NCI-H2227 (cell line): ENCODE measurements around the gene A2M.
A peak's percentile ranks its signal among the peaks of the same experiment; 100 is the strongest.
"Not testable (repeated sequence)": the region's sequence is repeated elsewhere in the genome, so short reads cannot be mapped to it uniquely, and the experiment has no call there.

ENCODE experiments used
- DNase-seq: peaks from one replicate; lab custom pipeline; 2025; ENCODE audit not compliant: unreplicated experiment; lab: John Stamatoyannopoulos, UW

Gene A2M

DNA sequence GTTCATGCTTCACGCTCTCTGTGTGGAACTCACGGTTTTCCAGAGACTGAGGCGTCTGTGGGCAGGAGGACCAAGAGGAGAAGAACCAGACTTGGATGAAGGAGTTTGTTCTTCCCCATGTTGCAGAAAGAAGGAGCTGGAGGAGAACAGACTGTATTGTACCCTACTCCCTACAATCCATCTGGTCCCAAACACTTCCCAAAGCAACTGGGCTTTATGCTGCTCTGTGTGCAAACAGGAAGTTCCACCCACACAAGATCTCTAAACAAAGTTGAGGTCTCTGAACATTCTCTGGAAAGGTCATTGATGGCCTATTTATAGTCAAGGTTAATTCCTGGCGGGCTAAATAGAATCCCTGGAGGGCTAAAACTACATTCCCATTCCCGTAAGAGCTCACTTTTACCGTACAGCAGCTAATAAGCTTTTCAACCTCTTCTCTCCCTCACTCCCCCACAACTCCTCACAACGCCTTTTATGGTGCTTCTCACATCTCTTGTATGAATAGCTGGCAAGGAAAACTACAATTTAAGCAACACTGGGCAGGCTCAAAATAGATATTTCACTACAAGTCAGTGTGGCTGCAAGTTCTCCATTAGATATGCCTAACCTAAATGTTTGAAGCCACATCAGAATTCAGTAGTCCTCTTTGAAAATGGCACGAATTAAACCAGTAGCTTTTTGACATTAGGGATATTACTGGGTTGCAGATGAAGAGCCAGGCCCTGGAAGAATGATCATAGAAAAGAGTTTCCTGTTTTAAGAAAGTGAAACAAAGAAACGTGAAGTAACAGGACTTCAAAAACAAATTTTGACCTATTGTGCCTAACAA is at the start of gene A2M:
TSS of gene A2M (minus strand) at position 189 of the 829 bp plus-strand sequence. CDS start at position 119, 70 bp downstream.
- no peak for DNase-seq

DNA sequence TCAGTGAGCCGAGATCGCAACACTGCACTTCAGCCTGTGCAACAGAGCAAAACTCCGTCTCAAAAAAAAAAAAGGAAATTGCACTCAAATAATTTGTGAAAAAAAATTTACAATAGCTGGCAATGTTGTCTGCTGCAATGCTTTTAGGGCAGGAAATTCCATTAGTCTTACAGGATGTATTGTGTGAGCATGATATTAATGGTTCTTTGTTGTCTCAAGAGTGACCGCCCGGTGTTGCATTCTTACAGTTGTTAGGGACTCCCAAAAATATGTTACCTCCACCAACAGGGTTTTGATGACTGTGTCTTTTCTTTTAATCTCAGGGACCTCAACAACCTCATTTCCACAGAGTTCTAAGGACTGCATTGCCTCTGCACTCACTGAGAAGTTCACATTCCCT is 47.7 kb upstream of the A2M start:
- DNase-seq: no peak

DNA sequence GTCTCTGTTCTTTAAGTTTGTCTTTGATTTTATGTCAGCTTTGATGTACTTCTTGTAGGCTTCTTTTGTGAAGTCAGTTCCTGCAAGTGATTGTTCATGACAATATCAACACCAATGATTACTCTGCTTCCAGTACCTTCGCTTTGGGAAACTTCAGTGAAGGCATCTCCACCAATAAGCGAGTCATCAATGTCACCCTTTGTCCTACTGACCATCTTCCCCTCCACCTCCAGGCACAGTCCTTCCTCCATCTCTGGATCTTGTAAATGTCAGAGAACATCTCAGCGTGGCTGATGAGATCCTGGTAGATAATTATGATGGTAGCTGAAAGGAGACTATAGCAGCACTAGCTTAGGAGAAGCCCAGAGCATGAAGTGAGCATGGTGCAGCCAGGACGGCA is 40.4 kb upstream of the A2M start:
- DNase-seq: no peak

DNA sequence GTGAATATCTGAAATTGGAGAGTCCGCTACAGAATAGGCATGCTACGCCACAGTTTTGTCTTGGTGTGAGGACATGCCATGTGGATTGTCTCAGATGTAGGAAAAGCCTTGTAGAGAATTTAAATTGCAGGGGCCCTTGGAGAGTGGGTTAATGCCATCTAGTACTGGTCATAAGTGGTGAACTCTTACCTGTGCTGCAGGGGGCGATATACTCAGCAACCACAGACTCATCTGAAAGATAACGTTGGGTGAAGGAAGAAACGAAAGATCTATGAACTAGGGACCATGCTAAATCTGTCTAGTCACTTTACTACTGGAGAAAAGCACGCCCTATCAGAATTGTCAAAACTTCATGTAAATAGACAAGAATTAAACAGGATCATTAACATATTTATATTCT is 33.7 kb upstream of the A2M start:
- no peak for DNase-seq

DNA sequence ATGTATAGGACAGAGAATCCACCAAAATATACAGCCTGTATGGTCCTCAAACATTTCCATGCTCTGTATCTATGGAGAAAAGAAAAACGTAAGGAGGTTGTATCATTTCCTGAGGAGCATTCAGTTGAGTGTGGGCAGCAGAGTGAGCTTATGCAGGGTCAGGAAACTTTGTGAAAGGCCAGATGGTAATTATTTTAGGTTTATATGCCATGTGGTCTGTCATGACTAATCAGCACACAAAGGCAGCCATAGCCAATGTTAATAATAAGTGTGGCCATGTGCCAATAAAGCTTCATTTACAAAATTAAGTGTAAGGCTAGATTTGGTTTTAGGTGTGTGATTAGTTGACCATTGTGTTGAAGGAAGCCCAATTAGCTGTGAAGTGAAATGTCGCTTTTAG is 33.2 kb upstream of the A2M start:
- DNase-seq: no peak

DNA sequence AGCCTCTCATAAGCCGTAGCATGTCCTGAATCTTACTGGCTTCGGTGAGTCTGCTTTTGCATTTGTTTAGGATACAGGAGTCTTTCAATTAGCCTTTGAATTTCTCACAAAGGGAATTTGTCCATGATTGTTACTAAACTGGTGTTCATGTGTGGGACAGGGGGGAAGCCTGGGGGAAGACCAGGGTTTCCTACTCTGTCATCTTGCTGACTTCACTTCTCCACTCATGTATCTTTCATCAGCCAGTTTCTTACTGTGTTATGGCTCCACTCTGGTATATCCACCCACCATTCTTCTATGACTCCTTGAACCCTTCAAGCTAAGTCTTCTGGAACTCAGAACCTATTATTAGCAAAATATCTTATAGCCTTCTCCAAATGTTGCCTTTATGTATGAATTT is 31.7 kb upstream of the A2M start:
- DNase-seq: no peak

DNA sequence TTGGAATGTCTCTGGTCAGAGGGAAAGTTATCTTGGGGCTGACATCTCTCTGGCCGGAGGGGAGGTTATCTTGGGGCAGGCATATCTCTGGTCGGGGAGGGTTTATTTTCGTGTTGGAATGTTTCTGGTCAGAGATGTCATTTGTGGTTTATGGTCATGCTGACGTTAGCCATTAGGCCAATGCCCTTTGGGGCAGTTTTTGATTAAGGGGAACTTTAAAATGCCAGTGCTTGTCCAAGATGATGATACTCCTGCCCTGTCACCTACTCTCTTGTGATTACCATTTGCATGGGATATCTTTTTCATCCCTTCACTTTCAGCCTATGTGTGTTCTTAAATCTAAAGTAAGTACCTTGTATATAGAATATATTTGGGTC is 29.0 kb upstream of the A2M start:
- no peak for DNase-seq

DNA sequence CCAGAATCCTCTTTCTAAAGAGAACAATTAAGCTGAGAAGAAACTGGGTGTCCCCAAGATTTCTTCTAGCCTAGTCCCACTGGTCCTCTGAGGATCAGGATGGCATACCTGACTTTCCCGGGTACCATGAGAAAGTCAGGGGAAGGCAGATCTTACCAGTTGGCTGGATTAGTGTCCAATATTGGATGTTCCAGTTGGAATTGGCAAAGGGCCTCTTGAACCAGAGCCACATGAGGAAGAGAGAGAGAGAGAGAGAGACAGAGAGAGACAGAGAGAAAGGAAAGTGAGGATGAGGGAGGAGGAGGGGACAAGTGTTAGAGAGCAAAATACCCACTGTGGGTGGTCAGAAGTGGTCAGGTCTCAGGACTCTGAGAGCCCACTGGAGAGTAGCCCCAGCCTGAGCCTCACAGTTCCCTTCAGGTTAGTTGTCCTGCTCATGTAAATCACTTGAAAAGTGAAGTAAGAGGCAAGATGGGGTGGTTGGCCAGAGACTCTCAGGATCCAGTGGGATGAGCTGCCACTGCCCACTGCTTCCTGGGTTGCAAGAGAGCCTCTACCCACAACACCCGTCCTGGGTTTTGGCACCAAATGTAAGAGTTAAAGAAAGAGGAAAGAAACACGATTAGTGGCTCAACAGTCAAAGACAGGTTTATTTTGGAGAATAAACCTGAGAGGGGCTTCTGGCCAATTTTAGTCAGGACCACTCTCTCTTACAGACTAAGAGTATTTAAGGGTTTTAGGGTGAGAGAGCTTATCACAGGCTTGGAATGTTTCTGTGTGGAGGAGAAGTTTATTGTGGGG is 28.4 kb upstream of the A2M start:
- DNase-seq: no peak

DNA sequence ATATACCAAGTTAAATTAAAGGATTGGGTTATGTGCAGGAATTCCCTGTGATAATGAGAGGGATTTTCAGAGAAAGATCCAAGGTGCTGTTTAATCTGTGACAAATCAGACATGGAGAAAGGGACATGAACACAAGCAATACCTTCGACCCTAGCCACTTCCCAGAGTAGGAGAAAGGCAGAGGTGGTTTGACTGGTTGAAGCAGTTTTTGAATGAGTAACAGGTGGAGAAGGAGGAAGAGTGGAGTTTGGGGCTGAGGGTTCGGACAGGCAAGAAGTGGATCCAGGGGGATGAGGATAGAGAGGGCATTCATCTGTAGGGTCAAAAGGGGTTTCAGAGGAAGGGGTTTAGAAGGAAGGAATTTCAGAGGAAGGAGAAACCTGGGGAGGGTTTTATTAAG is 27.4 kb upstream of the A2M start:
- no peak for DNase-seq

DNA sequence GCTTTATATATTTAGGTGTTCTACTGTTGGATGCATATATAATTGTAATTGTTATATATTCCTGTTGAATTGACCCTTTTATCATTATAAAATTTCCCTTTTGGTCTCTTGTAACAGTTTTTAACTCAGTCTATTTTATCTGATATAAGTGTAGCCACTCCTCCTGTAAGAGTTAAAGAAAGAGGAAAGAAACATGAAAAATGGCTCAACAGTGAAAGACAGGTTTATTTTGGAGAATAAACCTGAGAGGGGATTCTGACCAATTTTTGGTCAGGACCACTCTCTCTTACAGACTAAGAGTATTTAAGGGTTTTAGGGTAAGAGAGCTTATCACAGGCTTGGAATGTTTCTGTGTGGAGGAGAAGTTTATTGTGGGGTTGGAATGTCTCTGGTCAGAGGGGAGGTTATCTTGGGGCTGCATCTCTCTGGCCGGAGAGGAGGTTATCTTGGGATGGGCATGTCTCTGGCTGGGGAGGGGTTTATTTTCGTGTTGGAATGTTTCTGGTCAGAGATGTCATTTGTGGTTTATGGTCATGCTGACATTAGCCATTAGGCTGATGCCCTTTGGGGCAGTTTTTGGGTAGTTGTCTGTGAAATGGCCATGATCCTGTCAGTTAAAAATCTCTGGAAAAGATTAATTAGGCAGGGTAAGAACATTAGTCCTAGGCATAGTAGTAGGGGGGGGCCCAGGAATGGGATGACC is 24.0 kb upstream of the A2M start:
- not testable (repeated sequence) for DNase-seq

DNA sequence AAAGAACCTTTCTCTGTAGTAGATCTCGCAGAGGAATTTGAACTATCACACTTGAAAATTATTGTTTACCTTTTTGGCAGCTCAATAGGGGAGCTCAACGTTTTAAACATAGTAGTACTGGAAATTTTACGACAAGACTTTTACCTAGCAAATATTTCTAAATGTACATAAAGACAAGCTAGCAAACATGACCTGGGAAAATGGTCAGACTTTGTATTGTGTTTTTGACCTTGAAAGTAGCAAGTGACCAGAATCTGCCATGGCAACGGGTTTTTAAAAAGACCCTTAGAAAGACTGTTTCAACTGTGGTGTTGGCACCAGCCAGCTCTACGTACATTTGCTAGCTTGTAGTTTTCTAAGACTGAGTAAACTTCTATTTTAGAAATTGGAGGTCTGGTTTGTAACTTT is 20.2 kb upstream of the A2M start:
- no peak for DNase-seq

DNA sequence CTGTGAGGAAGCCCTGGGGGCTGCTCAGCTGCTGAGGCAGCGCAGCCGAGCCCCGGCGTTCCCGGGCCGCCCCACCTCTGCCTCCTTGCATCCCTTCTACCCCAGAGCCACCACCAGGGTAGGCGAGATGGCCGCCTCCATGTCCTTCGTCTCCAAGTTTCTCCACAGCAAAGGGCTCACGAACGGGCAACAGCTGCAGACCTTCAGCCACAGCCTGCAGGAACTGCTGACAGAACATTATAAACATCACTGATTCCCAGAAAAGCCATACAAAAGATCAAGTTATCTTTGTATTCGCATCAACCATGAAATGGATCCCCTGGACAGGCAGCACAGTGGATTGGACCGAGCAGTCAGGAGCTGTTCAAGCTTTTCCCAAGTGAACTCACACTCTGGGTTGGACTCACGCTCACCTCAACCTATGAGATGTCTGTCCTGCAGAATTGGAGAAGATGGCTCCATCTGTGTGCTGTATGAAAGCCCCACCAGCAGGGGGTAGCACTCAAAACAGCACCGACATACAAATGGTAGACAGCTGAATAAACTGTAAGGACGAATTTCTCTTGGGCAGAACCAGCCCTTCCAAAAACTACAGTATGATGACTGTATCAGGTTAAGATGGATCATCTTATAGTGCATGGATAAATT is 19.4 kb upstream of the A2M start:
- no peak for DNase-seq

DNA sequence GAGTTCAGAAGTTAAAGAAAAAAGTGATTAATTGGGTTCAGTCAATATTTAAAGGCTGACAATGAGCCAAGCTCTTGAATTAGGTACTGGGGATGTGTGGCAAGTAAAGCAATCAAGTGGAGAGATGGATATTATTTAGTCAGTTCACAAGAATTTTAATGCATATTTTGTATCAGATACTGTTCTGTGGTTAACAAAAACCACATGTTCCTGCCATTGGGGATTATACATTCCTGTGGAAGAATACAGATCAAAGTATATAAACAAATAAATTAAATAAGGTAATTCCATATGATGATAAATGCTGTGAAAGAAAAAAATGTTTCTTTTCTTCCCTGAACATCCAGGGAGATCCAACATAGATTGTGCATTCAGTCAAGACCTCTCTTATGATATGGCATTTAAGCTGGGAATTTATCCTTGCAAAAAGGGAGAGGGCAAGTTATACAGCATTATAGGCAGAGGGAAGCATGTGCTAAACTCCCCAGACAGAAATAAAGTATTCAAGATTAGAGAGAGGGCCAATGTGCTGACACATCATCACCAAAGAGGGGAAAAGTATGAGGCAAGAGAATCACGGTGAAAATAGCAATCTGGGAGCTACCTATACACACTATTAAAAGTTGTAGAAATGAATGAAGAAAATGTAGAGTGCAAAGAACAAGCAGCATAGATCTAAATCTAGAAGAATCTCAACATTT is 17.6 kb upstream of the A2M start:
- no peak for DNase-seq

DNA sequence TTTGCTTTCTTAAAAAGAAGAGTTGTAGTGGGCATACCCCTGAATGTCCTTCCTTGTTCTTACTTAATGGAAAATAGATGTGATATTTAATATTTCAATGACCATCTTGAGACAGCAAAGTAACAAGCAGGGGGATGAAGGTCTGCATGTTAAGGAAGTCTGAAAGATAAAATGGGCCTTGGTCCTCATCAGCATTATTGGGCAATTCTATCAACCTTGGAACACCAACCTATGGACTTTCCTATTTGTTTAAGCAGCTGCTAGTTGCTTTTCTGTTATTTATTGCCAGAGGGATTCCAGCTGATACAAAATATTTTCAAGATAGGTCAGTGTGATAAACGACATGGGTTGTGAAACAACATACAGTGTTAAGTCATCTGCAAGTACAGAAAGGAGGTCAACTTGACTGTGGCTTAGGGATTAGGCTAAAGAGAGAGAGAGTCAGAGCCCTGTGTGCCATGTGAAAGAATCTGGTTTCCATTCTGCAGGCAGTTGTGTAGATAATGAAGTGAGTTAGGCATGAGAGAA is 16.4 kb upstream of the A2M start:
- DNase-seq: no peak

DNA sequence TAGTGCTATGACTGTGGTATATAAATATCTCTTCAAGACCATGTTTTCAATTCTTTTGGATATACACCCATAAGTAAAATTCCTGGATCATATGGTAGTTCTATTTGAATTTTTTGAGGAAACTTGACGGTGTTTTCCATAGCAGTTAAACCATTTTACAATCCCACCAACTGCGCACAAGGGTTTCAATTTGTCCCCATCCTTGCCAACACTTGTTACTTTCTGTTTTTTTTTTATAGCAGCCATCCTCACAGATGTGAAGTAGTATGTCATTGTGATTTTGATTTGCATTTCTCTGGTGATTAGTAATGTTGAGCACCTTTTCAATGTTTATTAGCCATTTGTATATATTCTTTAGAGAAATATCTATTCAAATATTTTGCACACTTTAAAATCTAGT is 14.5 kb upstream of the A2M start:
- no peak for DNase-seq

DNA sequence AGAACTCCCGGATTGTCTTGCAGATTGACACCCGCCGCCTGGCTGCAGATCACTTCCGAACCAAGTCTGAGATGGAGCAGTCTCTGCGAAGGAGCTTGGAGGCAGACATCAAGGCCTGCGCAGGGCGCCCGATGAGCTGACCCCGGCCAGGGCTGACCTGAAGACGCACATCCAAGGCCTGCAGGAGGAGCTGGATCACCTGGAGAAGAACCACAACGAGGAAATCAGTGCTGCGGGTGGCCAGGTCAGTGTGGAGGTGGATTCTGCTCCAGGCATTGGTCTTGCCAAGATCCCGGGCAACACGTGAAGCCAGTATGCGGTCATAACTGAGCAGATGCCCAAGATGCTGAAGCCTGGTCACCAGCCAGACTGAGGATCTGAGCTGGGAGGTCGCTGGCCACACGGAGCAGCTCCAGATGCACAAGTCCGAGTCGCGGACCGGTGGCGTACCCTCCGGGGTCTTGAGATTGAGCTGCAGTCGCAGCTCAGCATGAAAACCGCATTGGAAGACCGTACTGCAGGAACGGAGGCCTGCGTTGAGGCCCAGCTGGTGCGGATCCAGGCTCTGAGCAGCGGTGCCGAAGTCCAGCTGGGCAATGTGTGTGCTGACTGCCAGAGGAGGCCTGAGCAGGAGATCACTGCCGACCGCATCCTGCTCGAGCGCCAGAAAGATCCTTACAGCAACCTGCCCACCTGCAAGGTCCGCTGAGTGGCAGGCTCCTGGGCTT is 12.4 kb upstream of the A2M start:
- no peak for DNase-seq

DNA sequence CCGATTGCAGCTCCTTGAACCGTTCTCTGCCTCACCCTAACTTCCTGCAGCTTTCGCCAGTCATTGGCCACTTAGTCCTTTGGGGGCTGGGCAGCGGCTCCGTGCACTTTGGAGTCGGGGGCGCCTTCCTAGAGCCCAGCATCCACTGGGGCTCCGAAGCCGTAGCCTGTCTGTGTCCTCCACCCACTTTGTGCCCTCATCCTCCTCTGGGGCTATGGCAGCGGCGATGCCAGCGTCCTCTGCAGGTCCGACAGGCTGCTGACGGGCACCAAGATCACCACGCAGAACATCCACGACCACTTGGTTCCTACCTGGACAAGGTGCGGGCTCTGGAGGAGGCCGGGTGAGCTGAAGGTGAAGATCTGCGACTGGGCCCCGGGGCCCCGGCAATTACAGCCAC is 11.8 kb upstream of the A2M start:
- DNase-seq: no peak

DNA sequence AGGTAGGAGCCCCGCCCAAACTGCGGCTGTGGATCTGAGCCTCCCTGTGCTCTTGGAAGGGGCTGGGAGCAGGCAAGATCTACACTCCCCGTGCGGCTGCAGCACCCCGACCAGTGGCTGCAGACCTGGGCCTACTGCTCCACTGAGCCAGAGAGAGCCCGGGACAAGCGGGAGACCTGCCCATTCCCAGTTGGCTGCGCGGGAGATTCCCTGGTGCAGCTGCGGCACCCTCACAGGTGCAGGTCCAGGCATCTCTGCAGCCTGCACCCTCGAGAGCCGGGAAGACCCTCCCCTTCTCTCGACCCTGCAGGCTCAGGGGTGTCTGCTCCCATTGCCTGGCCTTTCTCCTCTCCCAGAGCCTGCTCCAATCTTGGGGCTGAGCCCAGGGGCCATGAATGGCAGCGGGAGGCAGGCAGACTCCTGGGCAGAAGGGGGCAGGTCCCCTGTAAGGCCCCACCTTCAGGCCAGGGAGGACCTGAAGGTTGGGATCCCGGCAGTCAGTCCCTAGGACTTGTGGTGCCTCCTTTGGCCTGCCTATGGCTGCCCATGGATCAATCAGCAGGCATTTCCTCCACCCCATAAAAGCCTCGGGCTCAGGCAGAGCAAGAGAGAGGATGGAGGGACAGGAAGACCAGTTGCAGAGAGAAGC is 8.8 kb upstream of the A2M start:
- peak; percentile 3 for DNase-seq

DNA sequence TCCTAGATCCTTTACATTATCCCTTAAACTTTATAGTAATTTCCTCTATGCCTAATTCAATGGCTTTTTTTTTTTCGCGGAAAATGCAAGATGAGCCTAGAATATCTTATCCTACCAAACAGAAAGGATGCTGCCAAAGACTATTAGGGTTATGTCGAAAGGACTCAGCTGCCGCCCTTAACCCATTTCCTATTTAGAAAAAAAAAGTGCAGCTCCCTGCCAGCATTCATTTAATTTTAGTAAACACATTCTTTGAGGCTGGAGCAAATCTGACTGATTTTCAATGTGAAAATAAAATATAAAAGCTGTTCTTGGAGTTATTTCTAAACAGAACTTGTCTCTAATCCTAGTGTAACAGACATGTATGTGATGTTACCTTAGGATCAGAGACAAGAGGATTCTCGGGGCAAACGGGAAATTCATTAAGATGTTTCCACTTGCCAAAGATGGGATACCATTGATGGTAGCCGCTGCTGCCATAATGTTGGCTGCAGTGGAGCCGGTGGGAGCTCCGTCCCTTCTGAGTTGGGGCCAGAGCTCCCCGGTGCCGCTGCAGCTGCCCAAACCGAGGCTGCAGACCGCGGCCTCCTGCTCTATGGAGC is 8.2 kb upstream of the A2M start:
- no peak for DNase-seq
